ENCODE measurements around the gene MVD. TPM values are rescaled to one million over a fixed set of nuclear protein-coding genes. Genes with fewer than 3 reads are reported as not detected.

Gene MVD
- total and polyA plus RNA-seq, 2 experiments from 2014 or later, result 95.3 to 149 TPM

GRCh38 chr16:88629835-88630234 is 33.1 kb downstream of the MVD start (continued):
- TF ChIP-seq ZNF462 (CRISPR knock-in tag; IDR thresholded peaks at IDR 0.05) (no peak), POLR2AphosphoS5 (IDR thresholded peaks at IDR 0.05; ENCODE audit: low read depth) (no peak)

- Histone ChIP-seq H3K4me3 (no peak overlapping the region), H3K9me2 (ENCODE audit: insufficient read depth) (no peaks in the 10 kb centered on the region), H3K27me3 (ENCODE audit: insufficient read depth) (no peaks in the 10 kb centered on the region), H2AFZ (no peak overlapping the region), H3K4me2 (no peak overlapping the region), H4K20me1 (replicated peaks; ENCODE audit: insufficient read depth) (0 out of 2 replicates have a peak, but pooled peaks cover 5% of the 10 kb centered on the region), H3K27ac (ENCODE audit: low read depth) (no peak overlapping the region), H3F3A (replicated peaks; ENCODE audit: low read depth) (peaks cover 5% of the 10 kb centered on the region; the same call in 1 of the 2 replicates), H3K36me3 (ENCODE audit: insufficient read depth) (peaks cover 13% of the 10 kb centered on the region; the same call in 1 of the 2 replicates), H3K79me2 (replicated peaks; ENCODE audit: insufficient read depth) (no peaks in the 10 kb centered on the region), H3K4me1 (ENCODE audit: insufficient read depth) (peaks cover 5% of the 10 kb centered on the region; the same call in 1 of the 2 replicates)
- TF ChIP-seq JUNB (IDR thresholded peaks at IDR 0.05; ENCODE audit: unreplicated experiment), result no peak
- TF ChIP-seq NANOG (IDR thresholded peaks at IDR 0.05; ENCODE audit: borderline replicate concordance), result no peak
- TF ChIP-seq CTCF (conservative IDR thresholded peaks at IDR 0.05; ENCODE audit: low read depth in 2 of 2), result peak; percentile 81 to 82
- TF ChIP-seq CREB1 (CRISPR knock-in tag; IDR thresholded peaks at IDR 0.05; ENCODE audit: low read depth), result no peak
- TF ChIP-seq STAT1 (IDR thresholded peaks at IDR 0.05; ENCODE audit: unreplicated experiment), result no peak
- no peak for TF ChIP-seq ZNF331 (CRISPR knock-in tag; IDR thresholded peaks at IDR 0.05; ENCODE audit: low read depth)
- TF ChIP-seq, protein P1, sequence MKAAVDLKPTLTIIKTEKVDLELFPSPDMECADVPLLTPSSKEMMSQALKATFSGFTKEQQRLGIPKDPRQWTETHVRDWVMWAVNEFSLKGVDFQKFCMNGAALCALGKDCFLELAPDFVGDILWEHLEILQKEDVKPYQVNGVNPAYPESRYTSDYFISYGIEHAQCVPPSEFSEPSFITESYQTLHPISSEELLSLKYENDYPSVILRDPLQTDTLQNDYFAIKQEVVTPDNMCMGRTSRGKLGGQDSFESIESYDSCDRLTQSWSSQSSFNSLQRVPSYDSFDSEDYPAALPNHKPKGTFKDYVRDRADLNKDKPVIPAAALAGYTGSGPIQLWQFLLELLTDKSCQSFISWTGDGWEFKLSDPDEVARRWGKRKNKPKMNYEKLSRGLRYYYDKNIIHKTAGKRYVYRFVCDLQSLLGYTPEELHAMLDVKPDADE (IDR thresholded peaks at IDR 0.05), result no peak
- TF ChIP-seq, protein P2, sequence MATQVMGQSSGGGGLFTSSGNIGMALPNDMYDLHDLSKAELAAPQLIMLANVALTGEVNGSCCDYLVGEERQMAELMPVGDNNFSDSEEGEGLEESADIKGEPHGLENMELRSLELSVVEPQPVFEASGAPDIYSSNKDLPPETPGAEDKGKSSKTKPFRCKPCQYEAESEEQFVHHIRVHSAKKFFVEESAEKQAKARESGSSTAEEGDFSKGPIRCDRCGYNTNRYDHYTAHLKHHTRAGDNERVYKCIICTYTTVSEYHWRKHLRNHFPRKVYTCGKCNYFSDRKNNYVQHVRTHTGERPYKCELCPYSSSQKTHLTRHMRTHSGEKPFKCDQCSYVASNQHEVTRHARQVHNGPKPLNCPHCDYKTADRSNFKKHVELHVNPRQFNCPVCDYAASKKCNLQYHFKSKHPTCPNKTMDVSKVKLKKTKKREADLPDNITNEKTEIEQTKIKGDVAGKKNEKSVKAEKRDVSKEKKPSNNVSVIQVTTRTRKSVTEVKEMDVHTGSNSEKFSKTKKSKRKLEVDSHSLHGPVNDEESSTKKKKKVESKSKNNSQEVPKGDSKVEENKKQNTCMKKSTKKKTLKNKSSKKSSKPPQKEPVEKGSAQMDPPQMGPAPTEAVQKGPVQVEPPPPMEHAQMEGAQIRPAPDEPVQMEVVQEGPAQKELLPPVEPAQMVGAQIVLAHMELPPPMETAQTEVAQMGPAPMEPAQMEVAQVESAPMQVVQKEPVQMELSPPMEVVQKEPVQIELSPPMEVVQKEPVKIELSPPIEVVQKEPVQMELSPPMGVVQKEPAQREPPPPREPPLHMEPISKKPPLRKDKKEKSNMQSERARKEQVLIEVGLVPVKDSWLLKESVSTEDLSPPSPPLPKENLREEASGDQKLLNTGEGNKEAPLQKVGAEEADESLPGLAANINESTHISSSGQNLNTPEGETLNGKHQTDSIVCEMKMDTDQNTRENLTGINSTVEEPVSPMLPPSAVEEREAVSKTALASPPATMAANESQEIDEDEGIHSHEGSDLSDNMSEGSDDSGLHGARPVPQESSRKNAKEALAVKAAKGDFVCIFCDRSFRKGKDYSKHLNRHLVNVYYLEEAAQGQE (IDR thresholded peaks at IDR 0.05; ENCODE audit: unreplicated experiment), result no peak
- no peaks in the 10 kb centered on the region for H3K9me3 Mint-ChIP-seq
- peak; percentile 88 for ATAC-seq
- H3K4me1 Mint-ChIP-seq, result peaks cover 23% of the 10 kb centered on the region
- H3K36me3 Mint-ChIP-seq (ENCODE audit: low read depth), result peaks cover 48% of the 10 kb centered on the region
- H3K27ac Mint-ChIP-seq, result peak overlapping the region; percentile 78; the same call in 1 of the 2 replicates
- H3K27me3 Mint-ChIP-seq (ENCODE audit: insufficient read depth, low read depth, poor library complexity), result peaks cover 12% of the 10 kb centered on the region
- peak; percentile 92 for DNase-seq (ENCODE audit: low spot score)
- no peak overlapping the region for H3K4me3 Mint-ChIP-seq
These were observed 34.3 kb downstream of the MVD start for GRCh38 chr16:88628512-88628974.

All from GM23338 (cell line).